IPS DF 4.7 (cell line): ENCODE measurements around the gene REEP1.

Experiments used
- DNase-seq: peaks from one replicate; pipeline ENCODE4 v3.0.0-alpha.2; 2013; ENCODE audit warnings: low spot score; ENCODE audit errors: extremely low read depth

Gene REEP1

GRCh38 chr2:86284987-86285386 is 52.4 kb downstream of the REEP1 start:
- DNase-seq: no peak

DNA sequence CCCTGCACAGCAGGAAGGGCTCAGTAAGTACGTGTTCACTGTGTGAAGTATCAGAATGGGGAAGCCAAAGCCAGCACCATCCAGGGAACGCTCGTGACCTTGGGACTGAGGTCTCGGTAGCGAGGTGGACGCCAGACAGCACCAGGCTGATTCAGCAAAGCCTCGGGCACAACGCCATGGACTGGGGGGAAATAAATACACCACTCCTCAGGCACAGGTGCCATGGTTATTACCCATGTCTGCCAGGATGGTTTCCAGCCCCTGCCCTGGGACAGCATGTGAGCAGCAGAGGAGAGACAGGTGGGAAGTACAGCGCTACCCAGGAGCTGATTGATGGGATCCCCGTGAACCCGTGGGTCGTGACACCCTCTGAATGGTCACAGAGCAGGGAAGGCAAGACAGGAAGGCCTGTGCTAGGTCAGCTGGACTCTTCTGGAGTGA is 53.0 kb downstream of the REEP1 start:
- DNase-seq: no peak

DNA sequence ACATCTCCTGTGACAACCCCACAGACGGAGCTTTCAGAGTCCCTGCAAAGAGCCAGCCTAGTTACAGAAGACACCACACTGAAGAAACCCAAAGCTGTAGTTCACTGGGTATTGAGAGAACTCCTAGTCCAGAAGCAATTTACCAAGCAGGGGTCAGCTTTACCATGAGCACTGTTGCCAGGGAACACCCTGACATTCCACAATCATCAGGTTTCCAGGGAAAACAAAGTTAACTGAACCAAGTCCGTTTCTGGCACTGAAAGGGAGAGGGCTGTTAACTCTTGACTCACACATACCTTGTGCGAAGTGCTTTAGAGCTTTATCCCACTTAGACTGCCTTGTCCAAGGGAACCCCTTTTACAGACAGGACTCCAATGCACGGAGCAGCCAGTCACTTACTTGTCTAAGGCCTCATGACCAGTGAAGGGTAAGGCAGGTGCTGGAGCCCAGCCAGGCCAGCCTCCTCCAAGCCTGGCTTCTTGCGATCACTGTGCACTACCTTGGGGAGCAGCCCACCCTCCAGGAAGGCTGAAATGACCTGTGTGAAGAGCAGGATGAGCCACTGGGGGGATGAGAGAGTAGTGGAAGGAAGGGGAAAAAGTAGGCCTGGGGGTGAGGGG is 53.9 kb downstream of the REEP1 start:
- DNase-seq: no peak

DNA sequence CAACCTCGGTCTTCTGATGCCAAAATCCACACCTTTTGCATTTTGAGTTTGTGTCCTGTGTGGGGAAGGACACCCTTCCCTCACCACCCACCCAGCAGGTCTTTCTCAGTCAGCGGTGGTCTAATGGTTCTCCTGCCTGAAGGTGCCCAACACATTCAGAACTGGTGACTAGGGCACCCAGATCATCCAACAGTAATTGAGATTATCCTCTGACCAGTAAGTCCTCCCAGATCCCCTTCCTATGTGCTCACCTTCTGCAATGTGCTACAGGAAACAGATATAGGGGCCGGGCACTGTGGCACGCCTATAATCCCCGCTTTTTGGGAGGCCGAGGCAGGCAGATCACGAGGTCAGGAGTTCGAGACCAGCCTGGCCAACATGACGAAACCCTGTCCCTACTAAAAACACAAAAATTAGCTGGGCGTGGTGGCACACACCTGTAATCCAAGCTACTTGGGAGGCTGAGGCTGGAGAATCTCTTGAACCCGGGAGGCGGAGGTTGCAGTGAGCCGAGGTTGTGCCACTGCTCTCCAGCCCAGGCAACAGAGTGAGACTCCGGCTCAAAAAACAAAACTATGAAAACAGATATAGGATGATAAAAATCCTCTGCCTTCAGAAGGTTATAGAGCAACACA is 56.2 kb downstream of the REEP1 start:
- no peak for DNase-seq

DNA sequence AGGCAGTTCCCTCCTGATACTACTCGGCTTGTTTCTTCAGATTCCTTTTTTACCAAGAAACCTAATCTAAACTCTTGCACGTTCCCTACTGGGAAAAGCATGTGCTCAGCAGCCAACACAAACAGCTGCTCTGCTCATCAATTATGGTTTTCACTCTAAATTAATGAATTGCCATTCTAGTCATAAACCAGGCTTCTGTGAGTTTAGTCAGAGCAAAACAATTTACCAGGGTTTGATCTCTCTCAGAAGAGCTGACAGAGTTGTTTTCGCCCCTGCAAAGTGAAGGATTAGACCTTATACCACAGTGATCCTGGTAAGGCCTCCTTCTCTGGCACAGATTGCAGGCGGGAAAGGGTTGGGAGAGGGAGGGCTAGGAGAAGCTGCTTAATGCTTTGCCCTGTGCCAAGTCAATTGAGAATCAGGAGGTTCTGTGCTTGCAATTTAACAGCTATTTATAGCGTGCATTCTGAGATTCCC is 57.2 kb downstream of the REEP1 start:
- no peak for DNase-seq

DNA sequence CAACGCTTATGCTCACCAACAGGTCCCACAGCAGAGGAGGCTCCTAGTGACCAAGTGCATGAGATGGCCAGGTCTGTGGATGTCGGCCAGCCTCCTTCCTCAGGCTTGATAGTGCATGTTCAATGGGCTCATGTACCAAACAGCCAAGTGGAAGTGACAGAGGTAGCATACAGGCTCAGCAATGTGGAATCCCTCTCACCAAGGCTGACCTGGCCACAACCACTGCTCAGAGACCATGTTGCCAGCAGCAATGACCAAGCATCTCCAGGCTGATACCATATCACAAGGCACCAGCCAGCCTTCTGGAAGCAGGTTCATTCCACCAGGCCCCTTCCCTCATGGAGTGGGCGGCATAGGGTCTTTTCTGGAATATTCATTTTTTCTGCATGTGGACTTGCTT is 61.5 kb downstream of the REEP1 start:
- DNase-seq: no peak

GRCh38 chr2:86275384-86275799 is 62.0 kb downstream of the REEP1 start:
- no peak for DNase-seq

- no peak for DNase-seq
Observed at GRCh38 chr2:86274918-86275275, 62.5 kb downstream of the REEP1 start.

GRCh38 chr2:86274265-86274917 is 63.0 kb downstream of the REEP1 start:
- no peak for DNase-seq

DNA sequence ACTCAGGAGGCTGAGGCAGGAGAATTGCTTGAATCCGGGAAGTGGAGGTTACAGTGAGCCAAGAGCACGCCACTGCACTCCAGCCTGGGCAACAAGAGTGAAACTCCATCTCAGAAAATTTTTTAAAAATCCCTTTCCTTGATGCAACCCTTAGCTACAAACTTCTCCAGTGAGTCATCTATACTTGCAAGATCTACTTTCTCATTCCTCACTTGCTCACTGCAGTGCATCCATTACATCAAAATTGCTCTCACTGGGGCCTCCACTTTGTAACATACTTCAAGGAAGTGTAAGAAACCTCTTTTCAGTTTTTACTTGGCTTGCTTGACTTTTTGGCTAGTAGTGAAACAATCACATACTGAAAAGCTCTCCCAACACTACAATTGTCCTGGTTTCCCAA is 65.3 kb downstream of the REEP1 start:
- no peak for DNase-seq

GRCh38 chr2:86271248-86271647 is 66.2 kb downstream of the REEP1 start:
- DNase-seq: no peak

DNA sequence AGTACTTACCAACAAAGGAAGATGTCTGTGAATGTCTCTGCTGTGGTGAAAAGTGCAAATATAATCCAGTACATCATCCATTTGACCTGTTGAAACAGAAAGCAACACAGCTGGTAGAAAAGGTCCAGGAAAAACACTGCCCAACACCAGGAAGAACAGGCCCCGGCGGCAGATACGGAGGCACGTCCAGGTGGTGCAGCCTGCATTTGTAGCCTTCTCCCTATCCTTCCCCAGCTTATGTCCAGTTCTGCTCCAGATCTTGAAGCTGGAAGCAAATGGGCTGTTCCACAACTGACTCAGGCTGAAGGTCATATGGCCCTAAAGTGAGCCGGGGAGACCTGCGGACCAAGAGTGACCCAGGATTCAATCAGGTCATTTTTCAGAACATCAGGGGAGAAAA is 73.5 kb downstream of the REEP1 start:
- no peak for DNase-seq

GRCh38 chr2:86260978-86261377 is 76.4 kb downstream of the REEP1 start:
- no peak for DNase-seq

- no peak for DNase-seq
Observed at GRCh38 chr2:86258106-86258505, 79.3 kb downstream of the REEP1 start.

DNA sequence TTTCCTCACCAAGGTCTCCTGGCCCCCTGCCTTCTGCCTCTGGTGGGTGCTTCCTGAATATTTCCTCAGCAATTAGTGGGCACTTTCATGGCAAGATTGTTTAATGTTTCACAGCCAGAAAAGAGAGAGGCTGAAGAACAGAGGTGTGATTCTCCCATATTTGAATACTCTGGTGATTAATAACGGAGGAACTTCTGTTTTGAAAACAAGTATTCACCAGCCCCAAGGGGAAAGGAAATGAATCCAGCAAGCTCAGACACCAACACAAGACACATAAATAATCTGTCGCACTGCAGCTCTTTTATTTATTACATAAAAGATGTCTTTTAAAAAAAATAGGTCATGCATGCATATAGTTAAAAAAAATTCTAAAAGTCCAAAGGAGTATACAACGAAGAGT is 80.4 kb downstream of the REEP1 start:
- no peak for DNase-seq

DNA sequence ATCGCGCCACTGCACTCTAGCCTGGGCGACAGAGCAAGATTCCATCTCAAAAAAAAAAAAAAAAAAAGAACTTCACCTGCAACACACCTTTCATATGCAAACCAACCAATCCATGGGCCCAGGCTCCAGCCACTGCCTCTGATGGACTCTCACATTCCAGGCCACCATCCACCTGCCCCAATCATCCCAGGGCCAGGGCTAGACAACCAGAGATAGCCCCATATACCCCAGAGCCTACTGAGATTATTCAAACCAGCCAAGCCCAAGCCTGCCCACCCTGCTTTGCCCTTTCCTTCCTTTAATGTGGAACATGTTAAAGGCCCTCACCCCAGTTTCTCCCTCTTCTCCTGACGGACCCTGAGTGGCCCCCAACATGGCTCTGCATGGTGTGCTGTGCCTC is 81.1 kb downstream of the REEP1 start:
- DNase-seq: no peak

DNA sequence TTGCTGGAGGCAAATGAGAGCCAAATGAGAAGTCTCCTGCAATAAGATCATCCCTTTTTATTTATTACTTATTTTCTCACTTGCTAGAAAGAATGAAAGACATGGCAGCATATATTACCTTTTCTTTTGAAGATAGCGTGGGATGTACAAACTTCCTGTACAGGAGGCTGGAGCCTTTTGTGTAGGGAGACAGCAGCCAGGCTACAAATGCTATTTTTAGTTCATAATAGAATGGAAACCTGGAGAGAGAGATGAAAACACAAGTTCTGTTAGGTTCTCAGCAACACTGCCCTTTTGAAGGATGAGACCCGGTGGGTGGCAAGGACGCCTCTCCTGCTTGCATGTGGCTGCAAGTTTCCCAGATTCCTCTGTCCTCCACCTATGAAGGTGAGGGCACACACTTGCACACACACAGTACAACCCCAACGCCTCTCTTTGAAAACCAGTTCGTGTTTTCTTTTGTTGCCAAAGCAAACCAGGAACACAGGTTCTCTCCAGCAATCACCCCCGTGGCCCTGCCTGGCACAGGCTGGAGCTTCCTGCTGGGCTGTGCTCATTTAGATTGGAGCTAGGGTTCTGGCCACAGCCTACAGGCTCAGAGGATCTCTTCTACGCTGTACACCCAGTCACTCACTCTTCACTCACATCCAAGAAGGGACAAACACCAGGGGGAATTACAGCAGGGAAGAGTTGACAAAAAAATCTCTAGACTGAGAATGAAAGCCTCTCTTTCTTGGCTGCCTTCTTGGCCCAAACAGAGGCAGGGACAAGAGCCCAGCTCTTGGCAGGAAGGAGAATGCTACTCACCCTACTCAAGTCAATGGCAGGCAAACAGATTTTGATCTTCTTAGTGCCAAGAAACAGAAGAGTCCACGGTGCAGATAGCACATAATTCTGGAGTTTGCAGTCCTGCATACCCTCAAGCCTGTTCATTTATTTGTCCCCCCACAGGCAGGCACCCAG is 82.6 kb downstream of the REEP1 start:
- DNase-seq: no peak

DNA sequence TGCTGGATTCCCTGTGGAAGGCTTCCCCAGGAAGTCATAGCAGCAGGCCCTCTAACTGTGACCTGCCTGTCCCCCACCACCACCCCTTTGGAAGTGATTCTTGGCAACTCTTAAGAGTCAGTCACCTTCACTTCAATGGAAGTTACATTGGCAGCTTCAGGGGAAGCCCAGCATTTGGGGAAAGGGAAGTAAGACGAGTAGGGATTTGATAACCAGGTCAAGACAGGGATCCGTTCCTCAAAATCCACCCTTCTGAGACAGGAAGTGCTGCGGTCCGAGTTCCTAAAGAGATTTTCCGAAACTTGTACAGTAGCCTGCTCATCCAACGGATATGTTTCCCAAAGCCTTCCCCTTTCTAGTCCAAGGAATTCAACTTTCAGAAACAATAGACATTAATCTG is 84.0 kb downstream of the REEP1 start:
- no peak for DNase-seq

- no peak for DNase-seq
Observed at GRCh38 chr2:86251840-86252266, 85.6 kb downstream of the REEP1 start.

GRCh38 chr2:86249579-86250391 is 87.6 kb downstream of the REEP1 start:
- DNase-seq: no peak

- no peak for DNase-seq
Observed at GRCh38 chr2:86249176-86249575, 88.2 kb downstream of the REEP1 start.
